NCI-H1417 treated with DMSO at 0.1 percent for 48 hours (cell line): ENCODE measurements around the gene AK1.

ENCODE experiments used
- DNase-seq: peaks from one replicate; lab custom pipeline; 2025; lab: John Stamatoyannopoulos, UW

AK1 gene

GRCh38 chr9:127877566-127877998 lies at the start of gene AK1:
AK1 (minus strand) TSS chr9:127877675; CDS start chr9:127874617, 3,058 bp downstream.
- DNase-seq, result peak; percentile 6

GRCh38 chr9:127926906-127927200 lies 49.4 kb upstream of the AK1 start:
- no peak for DNase-seq

GRCh38 chr9:127925959-127926905 lies 48.8 kb upstream of the AK1 start:
- no peak for DNase-seq

- no peak for DNase-seq
Measured at GRCh38 chr9:127924736-127925444, 47.4 kb upstream of the AK1 start.

GRCh38 chr9:127923771-127924170 lies 46.3 kb upstream of the AK1 start:
- no peak for DNase-seq

GRCh38 chr9:127923046-127923445 lies 45.6 kb upstream of the AK1 start:
- no peak for DNase-seq

- DNase-seq, result peak; percentile 37
Measured at GRCh38 chr9:127921557-127922120, 44.2 kb upstream of the AK1 start.

- no peak for DNase-seq
Measured at GRCh38 chr9:127920794-127921193, 43.3 kb upstream of the AK1 start.

GRCh38 chr9:127919253-127919815 lies 41.9 kb upstream of the AK1 start:
- no peak for DNase-seq

GRCh38 chr9:127918183-127919107 lies 41.0 kb upstream of the AK1 start:
- no peak for DNase-seq

GRCh38 chr9:127917603-127918002 lies 40.1 kb upstream of the AK1 start:
- DNase-seq, result no peak

- peak; percentile 17 for DNase-seq
Measured at GRCh38 chr9:127916720-127917581, 39.5 kb upstream of the AK1 start, which contains the start of gene ST6GALNAC4. ST6GALNAC4 (minus strand) TSS chr9:127917041; CDS start chr9:127916419, 622 bp downstream.

- DNase-seq, result no peak
Measured at GRCh38 chr9:127915801-127916719, 38.6 kb upstream of the AK1 start.

GRCh38 chr9:127915325-127915752 lies 37.9 kb upstream of the AK1 start:
- DNase-seq, result no peak

- DNase-seq, result no peak
Measured at GRCh38 chr9:127913682-127914081, 36.2 kb upstream of the AK1 start.

GRCh38 chr9:127912882-127913281 lies 35.4 kb upstream of the AK1 start:
- no peak for DNase-seq

- DNase-seq, result no peak
Measured at GRCh38 chr9:127912296-127912695, 34.8 kb upstream of the AK1 start.

- no peak for DNase-seq
Measured at GRCh38 chr9:127910613-127911205, 33.2 kb upstream of the AK1 start.

GRCh38 chr9:127909839-127910273 lies 32.4 kb upstream of the AK1 start:
- DNase-seq, result no peak
